ENCODE measurements around the gene PUSL1.
A peak's percentile ranks its signal among the peaks of the same experiment; 100 is the strongest.
"Not testable (repeated sequence)": the region's sequence is repeated elsewhere in the genome, so short reads cannot be mapped to it uniquely, and the experiment has no call there.

PUSL1 gene

GRCh38 chr1:1310476-1311053, 2.2 kb downstream of the PUSL1 start:
- DNase-seq (ENCODE audit: low read depth), result no peak

GRCh38 chr1:1311107-1312104, 3.0 kb downstream of the PUSL1 start:
- no peak for DNase-seq (ENCODE audit: low read depth)

GRCh38 chr1:1312450-1313314, 4.3 kb downstream of the PUSL1 start:
- DNase-seq (ENCODE audit: low read depth), result no peak

- no peak for DNase-seq (ENCODE audit: low read depth)
These were observed 5.3 kb downstream of the PUSL1 start for GRCh38 chr1:1313500-1314236.

GRCh38 chr1:1314237-1314586, 5.8 kb downstream of the PUSL1 start:
- DNase-seq (ENCODE audit: low read depth), result no peak

- no peak for DNase-seq (ENCODE audit: low read depth)
These were observed 6.4 kb downstream of the PUSL1 start for GRCh38 chr1:1314678-1315335.

GRCh38 chr1:1315435-1315954, 7.1 kb downstream of the PUSL1 start:
- DNase-seq (ENCODE audit: low read depth), result no peak

- DNase-seq (ENCODE audit: low read depth), result not testable (repeated sequence)
These were observed 7.8 kb downstream of the PUSL1 start for GRCh38 chr1:1316199-1316598.

- no peak for DNase-seq (ENCODE audit: low read depth)
These were observed 9.0 kb downstream of the PUSL1 start for GRCh38 chr1:1317420-1317819.

- DNase-seq (ENCODE audit: low read depth), result no peak
These were observed 9.8 kb downstream of the PUSL1 start for GRCh38 chr1:1318131-1318652.

GRCh38 chr1:1318777-1319645, 10.6 kb downstream of the PUSL1 start:
- no peak for DNase-seq (ENCODE audit: low read depth)

GRCh38 chr1:1319646-1319941, 11.2 kb downstream of the PUSL1 start:
- no peak for DNase-seq (ENCODE audit: low read depth)

GRCh38 chr1:1320666-1321448, 12.5 kb downstream of the PUSL1 start:
- no peak for DNase-seq (ENCODE audit: low read depth)

GRCh38 chr1:1321477-1321876, 13.1 kb downstream of the PUSL1 start:
- no peak for DNase-seq (ENCODE audit: low read depth)

GRCh38 chr1:1322418-1322817, 14.0 kb downstream of the PUSL1 start:
- DNase-seq (ENCODE audit: low read depth), result no peak

GRCh38 chr1:1322952-1323351, 14.6 kb downstream of the PUSL1 start:
- DNase-seq (ENCODE audit: low read depth), result no peak

GRCh38 chr1:1324084-1324523, 15.7 kb downstream of the PUSL1 start:
- no peak for DNase-seq (ENCODE audit: low read depth)

GRCh38 chr1:1324524-1325287, 16.3 kb downstream of the PUSL1 start, which contains the start of the genes CPTP and INTS11:
Gene CPTP (plus strand): TSS chr1:1324802. CDS start chr1:1326911, 2,109 bp downstream.
Gene INTS11 (minus strand): TSS chr1:1324660. CDS start chr1:1324608, 52 bp downstream.
- peak; percentile 92 for DNase-seq (ENCODE audit: low read depth)
